Panc1 (cell line): ENCODE measurements around the gene PSMD3. TPM values are rescaled to one million over a fixed set of nuclear protein-coding genes. Genes with fewer than 3 reads are reported as not detected.

Experiments used
- ATAC-seq: fragments of 200-7000 bp; cut with Tn5 transposase; 2 replicates; pipeline ENCODE4 v1.9.1; 2020; ENCODE audit warnings: mild to moderate bottlenecking, moderate library complexity
- BruUV-seq: library from RNA; stranded (reverse); fragments of 400-500 nt; replicated peaks from 2 replicates; lab custom pipeline; 2021; lab: Mats Ljungman, UMichigan
- CTCF ChIA-PET: fragments of 300-600 bp; sonication (Branson Sonifier 250); formaldehyde crosslinking; loops from one replicate; lab custom pipeline; 2022; ENCODE audit warnings: antibody characterized with exemption; lab: Charles Lee
- POLR2A ChIA-PET: fragments of 300-600 bp; sonication (Branson Sonifier 250); formaldehyde crosslinking; loops from one replicate; lab custom pipeline; 2022; ENCODE audit warnings: antibody characterized with exemption; lab: Charles Lee
- DNase-seq: peaks from one replicate; pipeline ENCODE4 v3.0.0-alpha.2; 2010; ENCODE audit warnings: low read depth, low spot score
- H3K27ac ChIP-seq: 2 replicates; pipeline ENCODE4 v1.5.1; 2011; ENCODE audit warnings: mild to moderate bottlenecking, low read length, inconsistent platforms
- H3K27me3 ChIP-seq: fragments of 200-500 bp; sonication (Bioruptor generic); 2 replicates; pipeline ENCODE4 v1.6.0; 2014; ENCODE audit warnings: low read length, inconsistent platforms; ENCODE audit not compliant: control insufficient read depth, insufficient read depth
- H3K36me3 ChIP-seq: fragments of 200-500 bp; sonication (Bioruptor generic); 2 replicates; pipeline ENCODE4 v1.5.1; 2014; ENCODE audit warnings: inconsistent platforms, mild to moderate bottlenecking, low read length, moderate library complexity; ENCODE audit not compliant: control insufficient read depth, insufficient read depth
- H3K4me1 ChIP-seq: 2 replicates; pipeline ENCODE4 v1.5.1; 2011; ENCODE audit warnings: inconsistent platforms, mild to moderate bottlenecking, low read length, moderate library complexity; ENCODE audit not compliant: control insufficient read depth, insufficient read depth
- H3K4me3 ChIP-seq, 2 experiments: 2 replicates each; pipeline ENCODE4 v1.5.1; 2011 to 2012; ENCODE audit warnings: low read depth in 2 of 2, low read length in 2 of 2, mild to moderate bottlenecking in 2 of 2, inconsistent platforms in 1 of 2, moderate library complexity in 1 of 2
- H3K9me3 ChIP-seq: fragments of 200-500 bp; sonication (Bioruptor generic); 2 replicates; pipeline ENCODE4 v1.5.1; 2014; ENCODE audit warnings: low read depth, mild to moderate bottlenecking, inconsistent platforms, low read length, moderate library complexity; ENCODE audit not compliant: control insufficient read depth, insufficient read depth
- CTCF ChIP-seq: fragments of 450-650 bp; IDR thresholded peaks from 2 replicates; pipeline ENCODE4 v1.5.1; 2017; ENCODE audit warnings: mild to moderate bottlenecking
- POLR2AphosphoS5 ChIP-seq: IDR thresholded peaks from 2 replicates; pipeline ENCODE4 v1.6.1; 2012; ENCODE audit warnings: mild to moderate bottlenecking, low read depth, low read length, moderate library complexity
- REST ChIP-seq, 2 experiments: IDR thresholded peaks; 2 replicates each; pipeline ENCODE4 v1.6.1; 2011 to 2012; ENCODE audit warnings: low read depth in 2 of 2, control low read depth in 1 of 2, low read length in 1 of 2, mild to moderate bottlenecking in 1 of 2, moderate library complexity in 1 of 2; ENCODE audit not compliant: insufficient read depth in 1 of 2
- SIN3A ChIP-seq: IDR thresholded peaks from 2 replicates; pipeline ENCODE4 v1.6.1; 2012; ENCODE audit warnings: low read depth, mild to moderate bottlenecking, low read length, moderate library complexity, borderline replicate concordance; ENCODE audit not compliant: insufficient read depth
- TCF7L2 ChIP-seq: IDR thresholded peaks from 2 replicates; pipeline ENCODE4 v1.6.1; 2011; ENCODE audit warnings: mild to moderate bottlenecking, low read depth, low read length, inconsistent platforms
- in situ Hi-C: cut with HindIII; loops from 2 replicates; pipeline ENCODE4 v1.10.0; 2016; ENCODE audit warnings: low sequenced_read_pairs, low pct_unique_long_range_greater_than_20kb
- intact Hi-C: fragments of 100-400 bp; cut with micrococcal nuclease; formaldehyde crosslinking; loops from one replicate; pipeline ENCODE4 v1.10.0; 2022; ENCODE audit not compliant: unreplicated experiment
- total RNA-seq: library from RNA; stranded (reverse); gene quantifications from one replicate; pipeline ENCODE4 v1.2.1, GENCODE V29; 2021; ENCODE audit not compliant: unreplicated experiment

The PSMD3 gene
- total RNA-seq, 1 experiment from 2014 or later, result 175 TPM

GRCh38 chr17:39965017-39965699 is 15.4 kb upstream of the PSMD3 start:
- no TSS peak for BruUV-seq
- POLR2A ChIA-PET, result interaction anchor here (0.6 kb wide), 1 partner anchor 285 kb away, joined by 11 read pairs; no protein-coding TSS in a partner anchor

GRCh38 chr17:39966771-39967170 is 13.8 kb upstream of the PSMD3 start:
- in situ Hi-C loops (no loop called here), intact Hi-C loops (no loop called here)
- Histone ChIP-seq H3K9me3 (no peaks in the 10 kb centered on the region), H3K36me3 (no peaks in the 10 kb centered on the region), H3K4me3 (no peak overlapping the region), H3K27ac (no peak overlapping the region), H3K27me3 (no peaks in the 10 kb centered on the region; the same call in 1 of the 2 replicates), H3K4me1 (no peaks in the 10 kb centered on the region)
- CTCF ChIA-PET, result no interaction called here
- no TSS peak for BruUV-seq
- POLR2A ChIA-PET, result no interaction called here
- DNase-seq (no peak), ATAC-seq (no peak)
- no peak for TF ChIP-seq POLR2AphosphoS5
- no peak for TF ChIP-seq SIN3A
- no peak for TF ChIP-seq REST (IDR thresholded peaks at IDR 0.05; ENCODE audit: insufficient read depth in 1 of 2, low read depth in 2 of 2, low read length in 1 of 2)
- no peak for TF ChIP-seq CTCF
- no peak for TF ChIP-seq TCF7L2

More at GRCh38 chr17:39965017-39965699, 15.4 kb upstream of the PSMD3 start:
- H3K27me3 ChIP-seq, result no peaks in the 10 kb centered on the region
- H3K4me1 ChIP-seq, result no peaks in the 10 kb centered on the region
- no peak overlapping the region for H3K27ac ChIP-seq
- in situ Hi-C loops, result no loop called here
- no peaks in the 10 kb centered on the region for H3K9me3 ChIP-seq
- no peaks in the 10 kb centered on the region for H3K36me3 ChIP-seq
- no peak for TF ChIP-seq POLR2AphosphoS5
- TF ChIP-seq REST (IDR thresholded peaks at IDR 0.05; ENCODE audit: insufficient read depth in 1 of 2, low read depth in 2 of 2, low read length in 1 of 2), result no peak
- TF ChIP-seq CTCF, result no peak
- TF ChIP-seq TCF7L2, result no peak
- TF ChIP-seq SIN3A, result no peak
- intact Hi-C loops, result no loop called here
- ATAC-seq (no peak), DNase-seq (no peak)
- CTCF ChIA-PET, result interaction anchor here (0.7 kb wide), 1 partner anchor 18 kb away, joined by 4 read pairs; no protein-coding TSS in a partner anchor
- no peak overlapping the region for H3K4me3 ChIP-seq
